H9 (cell line): ENCODE results near the gene PITPNB. TPM values are rescaled to one million over a fixed set of nuclear protein-coding genes. Genes with fewer than 3 reads are reported as not detected.

Experiments used
- DNase-seq: peaks from one replicate; pipeline ENCODE4 v3.0.0-alpha.2; 2017
- H2AFZ ChIP-seq: one replicate; pipeline ENCODE4 v1.6.1; 2013; ENCODE audit warnings: mild to moderate bottlenecking, low read length, control low read depth, moderate library complexity
- H2AK5ac ChIP-seq: 2 replicates; pipeline ENCODE4 v1.6.1; 2013; ENCODE audit warnings: low read length, control low read depth, mixed read lengths; ENCODE audit not compliant: insufficient read length
- H2BK120ac ChIP-seq: one replicate; pipeline ENCODE4 v1.6.1; 2013; ENCODE audit warnings: low read depth, mild to moderate bottlenecking, low read length, control low read depth, inconsistent platforms; ENCODE audit not compliant: poor library complexity, severe bottlenecking
- H2BK12ac ChIP-seq: 2 replicates; pipeline ENCODE4 v1.6.1; 2013; ENCODE audit warnings: low read length, control low read depth, mixed read lengths, low read depth; ENCODE audit not compliant: insufficient read length
- H2BK15ac ChIP-seq: 2 replicates; pipeline ENCODE4 v1.6.1; 2013; ENCODE audit warnings: low read depth, low read length, control low read depth
- H2BK20ac ChIP-seq: one replicate; pipeline ENCODE4 v1.6.1; 2013; ENCODE audit warnings: low read depth, mild to moderate bottlenecking, low read length, control low read depth, inconsistent platforms; ENCODE audit not compliant: poor library complexity, severe bottlenecking
- H2BK5ac ChIP-seq: 2 replicates; pipeline ENCODE4 v1.6.1; 2013; ENCODE audit warnings: low read length, control low read depth, mixed read lengths; ENCODE audit not compliant: insufficient read length
- H3K14ac ChIP-seq: 2 replicates; pipeline ENCODE4 v1.6.1; 2013; ENCODE audit warnings: low read length, control low read depth; ENCODE audit not compliant: insufficient read depth
- H3K18ac ChIP-seq: 2 replicates; pipeline ENCODE4 v1.6.1; 2013; ENCODE audit warnings: low read depth, mild to moderate bottlenecking, mixed read lengths, low read length, control low read depth; ENCODE audit not compliant: insufficient read length
- H3K23ac ChIP-seq: 2 replicates; pipeline ENCODE4 v1.6.1; 2013; ENCODE audit warnings: low read length, control low read depth, mixed read lengths, low read depth; ENCODE audit not compliant: insufficient read length
- H3K23me2 ChIP-seq: 2 replicates; pipeline ENCODE4 v1.6.1; 2013; ENCODE audit warnings: low read depth, mild to moderate bottlenecking, mixed read lengths, low read length, control low read depth; ENCODE audit not compliant: insufficient read length, poor library complexity, severe bottlenecking
- H3K27ac ChIP-seq: 2 replicates; pipeline ENCODE4 v1.5.1; 2013; ENCODE audit warnings: low read length, control low read depth, mixed read lengths, low read depth; ENCODE audit not compliant: insufficient read length
- H3K27me3 ChIP-seq: 2 replicates; pipeline ENCODE4 v1.6.1; 2013; ENCODE audit warnings: low read length, control low read depth, inconsistent platforms; ENCODE audit not compliant: insufficient read depth
- H3K4ac ChIP-seq: 2 replicates; pipeline ENCODE4 v1.6.1; 2013; ENCODE audit warnings: low read depth, mild to moderate bottlenecking, control low read depth, inconsistent platforms, low read length, moderate library complexity
- H3K4me1 ChIP-seq: 2 replicates; pipeline ENCODE4 v1.6.1; 2013; ENCODE audit warnings: low read length, control low read depth, inconsistent platforms; ENCODE audit not compliant: insufficient read depth
- H3K4me2 ChIP-seq: 2 replicates; pipeline ENCODE4 v1.6.1; 2013; ENCODE audit warnings: low read length, control low read depth, mixed read lengths; ENCODE audit not compliant: insufficient read length, insufficient read depth
- H3K56ac ChIP-seq: 2 replicates; pipeline ENCODE4 v1.6.1; 2013; ENCODE audit warnings: low read depth, mild to moderate bottlenecking, mixed read lengths, low read length, control low read depth; ENCODE audit not compliant: insufficient read length
- H3K79me1 ChIP-seq: 2 replicates; pipeline ENCODE4 v1.6.1; 2013; ENCODE audit warnings: low read depth, mild to moderate bottlenecking, moderate library complexity, low read length, control low read depth, inconsistent platforms; ENCODE audit not compliant: insufficient read depth, poor library complexity, severe bottlenecking
- H3K79me2 ChIP-seq: 2 replicates; pipeline ENCODE4 v1.6.1; 2013; ENCODE audit warnings: low read length, control low read depth, inconsistent platforms; ENCODE audit not compliant: insufficient read depth
- H3K9ac ChIP-seq: 2 replicates; pipeline ENCODE4 v1.6.1; 2013; ENCODE audit warnings: low read length, control low read depth, mixed read lengths; ENCODE audit not compliant: insufficient read length; ENCODE audit errors: extremely low read depth
- H3K9me3 ChIP-seq: one replicate; pipeline ENCODE4 v1.6.1; 2013; ENCODE audit warnings: low read depth, low read length, inconsistent platforms; ENCODE audit not compliant: control insufficient read depth
- H3T11ph ChIP-seq: one replicate; pipeline ENCODE4 v1.6.1; 2013; ENCODE audit warnings: mild to moderate bottlenecking, low read length, control low read depth, inconsistent platforms
- H4K20me1 ChIP-seq: one replicate; pipeline ENCODE4 v1.6.1; 2013; ENCODE audit not compliant: control insufficient read depth, insufficient read length, insufficient read depth
- H4K5ac ChIP-seq: 2 replicates; pipeline ENCODE4 v1.6.1; 2013; ENCODE audit warnings: low read depth, mild to moderate bottlenecking, mixed read lengths, low read length, control low read depth; ENCODE audit not compliant: insufficient read length
- H4K8ac ChIP-seq: replicated peaks from 2 replicates; pipeline ENCODE4 v1.6.1; 2013; ENCODE audit warnings: low read length, control low read depth, mixed read lengths, low read depth; ENCODE audit not compliant: insufficient read length
- H4K91ac ChIP-seq: 2 replicates; pipeline ENCODE4 v1.6.1; 2013; ENCODE audit warnings: low read depth, mild to moderate bottlenecking, moderate library complexity, mixed read lengths, low read length, control low read depth; ENCODE audit not compliant: insufficient read length
- H3K27ac Mint-ChIP-seq, 3 experiments: 2 replicates in 2 of 3; 3 replicates in 1 of 3; pipeline ENCODE4 v1.8.0; 2020 to 2021; ENCODE audit warnings: mixed read lengths in 3 of 3, mild to moderate bottlenecking in 1 of 3, moderate library complexity in 1 of 3
- H3K27me3 Mint-ChIP-seq: 2 replicates; pipeline ENCODE4 v1.8.0; 2021; ENCODE audit warnings: low read depth, mild to moderate bottlenecking, moderate library complexity, mixed read lengths
- H3K36me3 Mint-ChIP-seq, 3 experiments: 2 replicates in 2 of 3; 3 replicates in 1 of 3; pipeline ENCODE4 v1.8.0; 2020 to 2021; ENCODE audit warnings: low read depth in 3 of 3, mixed read lengths in 3 of 3; ENCODE audit not compliant: insufficient read depth in 1 of 3
- H3K4me1 Mint-ChIP-seq, 2 experiments: 2 replicates each; pipeline ENCODE4 v1.8.0; 2020; ENCODE audit warnings: mixed read lengths in 2 of 2
- H3K4me3 Mint-ChIP-seq, 2 experiments: 2 replicates in 1 of 2; 3 replicates in 1 of 2; pipeline ENCODE4 v1.8.0; 2020 to 2021; ENCODE audit warnings: mild to moderate bottlenecking in 2 of 2, mixed read lengths in 2 of 2, moderate library complexity in 1 of 2
- H3K9me3 Mint-ChIP-seq, 2 experiments: 2 replicates in 1 of 2; 3 replicates in 1 of 2; pipeline ENCODE4 v1.8.0; 2020; ENCODE audit warnings: mild to moderate bottlenecking in 2 of 2, mixed read lengths in 2 of 2, moderate library complexity in 1 of 2
- CTCF ChIP-seq: fragments of 200-600 bp; sonication (generic); conservative IDR thresholded peaks from 3 replicates; pipeline ENCODE4 v1.8.0; 2021; ENCODE audit warnings: antibody characterized with exemption, mild to moderate bottlenecking
- WGBS: extraction: QIAGEN DNeasy Blood & Tissue Kit; methylation state at CpG from one replicate; pipeline ENCODE4 v1.1.7; 2013; ENCODE audit warnings: missing lambda C conversion rate, low lambda C conversion rate, mixed read lengths; ENCODE audit not compliant: insufficient read length; ENCODE audit errors: extremely low coverage; 5-methylcytosine and 5-hydroxymethylcytosine counted together
- total RNA-seq: library from RNA; stranded (reverse); gene quantifications from 2 replicates; pipeline ENCODE4 v1.2.1, GENCODE V29; 2021

PITPNB gene
- total RNA-seq, 1 experiment from 2014 or later = 106 TPM

GRCh38 chr22:27846248-27846757 lies 72.8 kb downstream of the PITPNB start:
- H2AK5ac ChIP-seq = no peak overlapping the region
- no peaks in the 10 kb centered on the region for H4K20me1 ChIP-seq
- no peak overlapping the region for H4K5ac ChIP-seq
- no peak overlapping the region for H2BK12ac ChIP-seq
- H4K91ac ChIP-seq = no peak overlapping the region
- H3K4me2 ChIP-seq = no peak overlapping the region
- no CpG with 5 or more reads among the region's 5 CpGs for WGBS
- no peak overlapping the region for H3K18ac ChIP-seq
- peaks cover 6 to 17% (median 12%) of the 10 kb centered on the region in 3 experiments; a peak in 6 of 7 replicates for H3K36me3 Mint-ChIP-seq
- no peaks in the 10 kb centered on the region for H3K27me3 ChIP-seq
- no peak overlapping the region for H2AFZ ChIP-seq
- no peak overlapping the region for H3K4me3 Mint-ChIP-seq
- peaks cover 31 to 39% of the 10 kb centered on the region in 2 experiments for H3K4me1 Mint-ChIP-seq
- no peak overlapping the region for H2BK120ac ChIP-seq
- no peak overlapping the region for H4K8ac ChIP-seq
- H3K4me1 ChIP-seq = peaks cover 17% of the 10 kb centered on the region
- H2BK5ac ChIP-seq = no peak overlapping the region
- H3K27me3 Mint-ChIP-seq = no peaks in the 10 kb centered on the region
- no peak overlapping the region for H3K23ac ChIP-seq
- H3K27ac ChIP-seq = no peak overlapping the region
- no peak overlapping the region for H2BK15ac ChIP-seq
- no peaks in the 10 kb centered on the region for H3K79me2 ChIP-seq
- H3K56ac ChIP-seq = no peak overlapping the region
- H2BK20ac ChIP-seq = no peak overlapping the region
- H3K27ac Mint-ChIP-seq = no peak overlapping the region
- DNase-seq = no peak
- no peaks in the 10 kb centered on the region for H3K9me3 Mint-ChIP-seq
- no peaks in the 10 kb centered on the region for H3K23me2 ChIP-seq
- H3K14ac ChIP-seq = no peak overlapping the region
- no peaks in the 10 kb centered on the region for H3K9me3 ChIP-seq
- H3K9ac ChIP-seq = no peak overlapping the region
- no peak overlapping the region for H3T11ph ChIP-seq
- H3K4ac ChIP-seq = no peak overlapping the region
- no peaks in the 10 kb centered on the region for H3K79me1 ChIP-seq
- no peak for TF ChIP-seq CTCF
